ENCODE measurements around the gene CAMTA2. TPM values are rescaled to one million over a fixed set of nuclear protein-coding genes. Genes with fewer than 3 reads are reported as not detected.

The CAMTA2 gene
- total RNA-seq (2022; extraction: Qiagen RNA extraction; ENCODE audit: low read depth), result 20.9 to 36.6 TPM (median 32.9 TPM) in 5 replicates

GRCh38 chr17:4986951-4987766, at the start of gene CAMTA2:
Gene CAMTA2, minus strand, starts transcription at chr17:4987675. Its CDS starts 1,453 bp downstream, at chr17:4986222.

GRCh38 chr17:5035315-5035714, 47.8 kb upstream of the CAMTA2 start, which contains the start of gene SLC52A1:
Gene SLC52A1, minus strand, starts transcription at chr17:5035426. Its CDS starts 820 bp downstream, at chr17:5034606.

GRCh38 chr17:4997302-4998026, 10.0 kb upstream of the CAMTA2 start, which contains the start of the genes INCA1 and KIF1C:
Gene INCA1, minus strand, starts transcription at chr17:4997522. Its CDS starts 3,085 bp downstream, at chr17:4994437.
Gene KIF1C, plus strand, starts transcription at chr17:4997950. Its CDS starts 2,297 bp downstream, at chr17:5000247.

GRCh38 chr17:4967539-4968485, 19.7 kb downstream of the CAMTA2 start, which contains the start of gene SPAG7:
Gene SPAG7, minus strand, starts transcription at chr17:4967817. Its CDS starts 13 bp downstream, at chr17:4967804.

GRCh38 chr17:4950746-4951204, 36.7 kb downstream of the CAMTA2 start, which contains the start of gene ENO3:
Gene ENO3, plus strand, starts transcription at chr17:4951119. Its CDS starts 711 bp downstream, at chr17:4951830.

GRCh38 chr17:4948166-4948930, 39.1 kb downstream of the CAMTA2 start, which contains the start of gene PFN1:
Gene PFN1, minus strand, starts transcription at chr17:4948530. Its CDS starts 136 bp downstream, at chr17:4948394.

GRCh38 chr17:4939796-4940554, 47.5 kb downstream of the CAMTA2 start, which contains the start of the genes RNF167 and SLC25A11:
Gene RNF167, plus strand, starts transcription at chr17:4940268. Its CDS starts 642 bp downstream, at chr17:4940910.
Gene SLC25A11, minus strand, starts transcription at chr17:4940046. Its CDS starts 136 bp downstream, at chr17:4939910.

GRCh38 chr17:4931963-4932362, 55.5 kb downstream of the CAMTA2 start, which contains the start of gene GP1BA:
Gene GP1BA, plus strand, starts transcription at chr17:4932277. Its CDS starts 328 bp downstream, at chr17:4932605.

Other genes starting within 250 kb of the CAMTA2 start
- gene ZMYND15, start 247.8 kb downstream of the CAMTA2 start, total RNA-seq (2022; extraction: Qiagen RNA extraction; ENCODE audit: low read depth), result 0.47 to 0.89 TPM (median 0.56 TPM) in 5 replicates
- gene CXCL16, start 247.7 kb downstream of the CAMTA2 start, total RNA-seq (2022; extraction: Qiagen RNA extraction; ENCODE audit: low read depth), result 13.8 to 20.0 TPM (median 17.9 TPM) in 5 replicates
- gene TM4SF5, start 215.8 kb downstream of the CAMTA2 start, total RNA-seq (2022; extraction: Qiagen RNA extraction; ENCODE audit: low read depth), result 0.41 to 1.1 TPM (median 0.82 TPM) in 5 replicates
- 0.35 to 1.5 TPM (median 1.1 TPM) in 5 replicates for gene VMO1, start 201.3 kb downstream of the CAMTA2 start, total RNA-seq (2022; extraction: Qiagen RNA extraction; ENCODE audit: low read depth)
- gene GLTPD2, start 198.7 kb downstream of the CAMTA2 start, total RNA-seq (2022; extraction: Qiagen RNA extraction; ENCODE audit: low read depth), result 0.14 to 0.15 TPM in 2 of 5 replicates, not detected in the others
- 461 to 534 TPM (median 480 TPM) in 5 replicates for gene PSMB6, start 191.5 kb downstream of the CAMTA2 start, total RNA-seq (2022; extraction: Qiagen RNA extraction; ENCODE audit: low read depth)
- 18.4 to 25.8 TPM (median 22.8 TPM) in 5 replicates for gene PLD2, start 180.5 kb downstream of the CAMTA2 start, total RNA-seq (2022; extraction: Qiagen RNA extraction; ENCODE audit: low read depth)
- gene MINK1, start 154.3 kb downstream of the CAMTA2 start, total RNA-seq (2022; extraction: Qiagen RNA extraction; ENCODE audit: low read depth), result 42.8 to 59.3 TPM (median 56.3 TPM) in 5 replicates
- gene C17orf107, start 88.1 kb downstream of the CAMTA2 start, total RNA-seq (2022; extraction: Qiagen RNA extraction; ENCODE audit: low read depth), result 0.15 to 0.35 TPM (median 0.30 TPM) in 5 replicates
- gene CHRNE, start 84.6 kb downstream of the CAMTA2 start, total RNA-seq (2022; extraction: Qiagen RNA extraction; ENCODE audit: low read depth), result 0.05 to 0.15 TPM (median 0.08 TPM) in 3 of 5 replicates, not detected in the others
- not detected in 5 replicates for gene GP1BA, start 55.4 kb downstream of the CAMTA2 start, total RNA-seq (2022; extraction: Qiagen RNA extraction; ENCODE audit: low read depth)
- 51.1 to 79.7 TPM (median 75.4 TPM) in 5 replicates for gene SLC25A11, start 47.6 kb downstream of the CAMTA2 start, total RNA-seq (2022; extraction: Qiagen RNA extraction; ENCODE audit: low read depth)
- 88.1 to 164 TPM (median 124 TPM) in 5 replicates for gene RNF167, start 47.4 kb downstream of the CAMTA2 start, total RNA-seq (2022; extraction: Qiagen RNA extraction; ENCODE audit: low read depth)
- 2,878 to 3,154 TPM (median 3,052 TPM) in 5 replicates for gene PFN1, start 39.1 kb downstream of the CAMTA2 start, total RNA-seq (2022; extraction: Qiagen RNA extraction; ENCODE audit: low read depth)
- 50.7 to 68.1 TPM (median 55.2 TPM) in 5 replicates for gene ENO3, start 36.6 kb downstream of the CAMTA2 start, total RNA-seq (2022; extraction: Qiagen RNA extraction; ENCODE audit: low read depth)
- gene SPAG7, start 19.9 kb downstream of the CAMTA2 start, total RNA-seq (2022; extraction: Qiagen RNA extraction; ENCODE audit: low read depth), result 72.8 to 95.3 TPM (median 75.3 TPM) in 5 replicates
- gene INCA1, start 9.8 kb upstream of the CAMTA2 start, total RNA-seq (2022; extraction: Qiagen RNA extraction; ENCODE audit: low read depth), result 1.4 to 3.1 TPM (median 1.6 TPM) in 5 replicates
- 100 to 115 TPM (median 110 TPM) in 5 replicates for gene KIF1C, start 10.3 kb upstream of the CAMTA2 start, total RNA-seq (2022; extraction: Qiagen RNA extraction; ENCODE audit: low read depth)
- 0.41 to 1.00 TPM (median 0.51 TPM) in 5 replicates for gene SLC52A1, start 47.8 kb upstream of the CAMTA2 start, total RNA-seq (2022; extraction: Qiagen RNA extraction; ENCODE audit: low read depth)
- 0.71 to 0.99 TPM (median 0.95 TPM) in 5 replicates for gene ZFP3, start 90.8 kb upstream of the CAMTA2 start, total RNA-seq (2022; extraction: Qiagen RNA extraction; ENCODE audit: low read depth)
- gene ZNF232, start 124.2 kb upstream of the CAMTA2 start, total RNA-seq (2022; extraction: Qiagen RNA extraction; ENCODE audit: low read depth), result 4.5 to 5.0 TPM (median 4.6 TPM) in 5 replicates
- gene USP6, start 128.4 kb upstream of the CAMTA2 start, total RNA-seq (2022; extraction: Qiagen RNA extraction; ENCODE audit: low read depth), result 0.02 to 0.05 TPM (median 0.03 TPM) in 3 of 5 replicates, not detected in the others
- 0.90 to 1.9 TPM (median 1.6 TPM) in 5 replicates for gene ZNF594, start 204.2 kb upstream of the CAMTA2 start, total RNA-seq (2022; extraction: Qiagen RNA extraction; ENCODE audit: low read depth)
- gene SCIMP, start 247.2 kb upstream of the CAMTA2 start, total RNA-seq (2022; extraction: Qiagen RNA extraction; ENCODE audit: low read depth), result not detected in 5 replicates

Data from A549 treated with RU486 at 1 μM for 4 hours (cell line).